Mesothelial cell of epicardium (in vitro differentiated cells): Measurements from ENCODE around the gene FUT8. TPM values are rescaled to one million over a fixed set of nuclear protein-coding genes. Genes with fewer than 3 reads are reported as not detected.

Source experiments
- DNase-seq, 2 experiments: peaks; one replicate each; pipeline ENCODE4 v3.0.0; 2021; ENCODE audit warnings: low spot score in 2 of 2; ENCODE audit not compliant: unreplicated experiment in 2 of 2
- H3K27ac Mint-ChIP-seq: 2 replicates; pipeline ENCODE4 v1.8.0; 2021; ENCODE audit warnings: mixed read lengths
- H3K27me3 Mint-ChIP-seq: 2 replicates; pipeline ENCODE4 v1.8.0; 2021; ENCODE audit warnings: low read depth, mixed read lengths
- H3K36me3 Mint-ChIP-seq: 2 replicates; pipeline ENCODE4 v1.8.0; 2021; ENCODE audit warnings: mixed read lengths
- H3K4me1 Mint-ChIP-seq: 2 replicates; pipeline ENCODE4 v1.8.0; 2021; ENCODE audit warnings: mixed read lengths
- H3K4me3 Mint-ChIP-seq: 2 replicates; pipeline ENCODE4 v1.8.0; 2021; ENCODE audit warnings: mild to moderate bottlenecking, moderate library complexity, mixed read lengths
- H3K9me3 Mint-ChIP-seq: 2 replicates; pipeline ENCODE4 v1.8.0; 2021; ENCODE audit warnings: mixed read lengths
- total RNA-seq: library from RNA; stranded (reverse); gene quantifications from 3 replicates; pipeline ENCODE4 v1.2.1, GENCODE V29; 2021
- TF ChIP-seq, protein P1 (sequence below): fragments of 200-600 bp; sonication (generic); IDR thresholded peaks from one replicate; pipeline ENCODE4 v1.5.0; 2021; ENCODE audit warnings: antibody characterized with exemption; ENCODE audit not compliant: unreplicated experiment

The FUT8 gene
- total RNA-seq, 1 donor from 2014 or later = 49.4 TPM

DNA sequence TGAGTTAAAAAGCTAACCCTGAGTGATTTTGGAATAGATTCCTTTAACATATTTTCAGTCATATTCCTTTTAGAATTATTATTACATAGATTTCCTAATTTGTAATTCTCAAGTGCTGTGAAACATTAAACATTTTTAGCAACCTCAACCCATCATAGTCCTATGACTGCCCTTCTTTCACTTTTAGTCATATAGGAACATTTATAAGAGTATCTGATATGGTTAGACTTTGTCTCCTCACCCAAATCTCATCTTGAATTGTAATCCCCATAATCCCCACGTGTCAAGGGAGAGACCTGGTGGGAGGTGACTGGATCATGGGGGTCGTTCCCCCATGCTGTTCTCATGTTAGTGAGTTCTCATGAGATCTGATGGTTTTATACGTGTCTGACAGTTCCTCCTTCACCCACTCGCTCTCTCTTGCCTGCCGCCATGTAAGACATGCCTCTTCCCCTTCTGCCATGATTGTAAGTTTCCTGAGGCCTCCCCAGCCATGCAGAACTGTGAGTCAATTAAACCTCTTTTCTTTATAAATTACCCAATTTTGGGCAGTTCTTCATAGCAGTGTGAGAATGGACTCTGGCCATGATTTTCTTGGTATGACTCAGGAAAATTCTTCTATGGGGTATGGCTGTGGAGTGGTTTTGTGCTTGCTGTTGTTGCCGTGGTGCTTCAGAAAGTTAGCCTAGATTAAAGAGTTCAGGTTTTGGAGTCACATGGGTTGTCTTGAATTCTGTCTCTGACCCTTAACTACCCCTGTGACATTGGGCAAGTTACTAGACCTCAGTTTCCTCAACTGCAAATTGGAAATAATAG is 83.9 kb downstream of the FUT8 start:
- Mint-ChIP-seq H3K27me3 (no peaks in the 10 kb centered on the region), H3K9me3 (peaks cover 11% of the 10 kb centered on the region), H3K36me3 (peaks cover 8% of the 10 kb centered on the region), H3K4me3 (no peak overlapping the region), H3K27ac (no peak overlapping the region), H3K4me1 (peaks cover 8% of the 10 kb centered on the region)
- no peak for DNase-seq
- TF ChIP-seq, protein P1, sequence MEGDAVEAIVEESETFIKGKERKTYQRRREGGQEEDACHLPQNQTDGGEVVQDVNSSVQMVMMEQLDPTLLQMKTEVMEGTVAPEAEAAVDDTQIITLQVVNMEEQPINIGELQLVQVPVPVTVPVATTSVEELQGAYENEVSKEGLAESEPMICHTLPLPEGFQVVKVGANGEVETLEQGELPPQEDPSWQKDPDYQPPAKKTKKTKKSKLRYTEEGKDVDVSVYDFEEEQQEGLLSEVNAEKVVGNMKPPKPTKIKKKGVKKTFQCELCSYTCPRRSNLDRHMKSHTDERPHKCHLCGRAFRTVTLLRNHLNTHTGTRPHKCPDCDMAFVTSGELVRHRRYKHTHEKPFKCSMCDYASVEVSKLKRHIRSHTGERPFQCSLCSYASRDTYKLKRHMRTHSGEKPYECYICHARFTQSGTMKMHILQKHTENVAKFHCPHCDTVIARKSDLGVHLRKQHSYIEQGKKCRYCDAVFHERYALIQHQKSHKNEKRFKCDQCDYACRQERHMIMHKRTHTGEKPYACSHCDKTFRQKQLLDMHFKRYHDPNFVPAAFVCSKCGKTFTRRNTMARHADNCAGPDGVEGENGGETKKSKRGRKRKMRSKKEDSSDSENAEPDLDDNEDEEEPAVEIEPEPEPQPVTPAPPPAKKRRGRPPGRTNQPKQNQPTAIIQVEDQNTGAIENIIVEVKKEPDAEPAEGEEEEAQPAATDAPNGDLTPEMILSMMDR = no peak

DNA sequence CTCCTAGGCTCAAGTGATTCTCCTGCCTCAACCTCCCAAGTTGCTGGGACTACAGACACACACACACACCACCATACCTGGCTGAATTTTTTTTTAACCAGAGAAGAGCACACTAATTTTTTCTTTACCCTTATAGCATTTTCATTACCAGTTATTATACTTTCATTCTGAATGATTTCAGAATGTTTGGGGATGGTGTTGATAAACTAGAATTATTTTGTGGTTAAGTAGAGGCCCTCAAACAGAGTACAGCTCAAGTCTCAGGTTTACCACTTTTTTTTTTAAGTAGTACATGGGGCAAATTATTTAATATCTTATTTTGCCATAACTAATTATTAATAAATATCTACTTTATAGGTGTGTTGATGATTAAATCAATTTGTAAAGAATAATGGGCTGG is 86.6 kb downstream of the FUT8 start:
- DNase-seq = no peak
- peaks cover 11% of the 10 kb centered on the region for H3K9me3 Mint-ChIP-seq
- no peaks in the 10 kb centered on the region for H3K27me3 Mint-ChIP-seq
- H3K27ac Mint-ChIP-seq = no peak overlapping the region
- TF ChIP-seq, protein P1 = no peak
- peaks cover 8% of the 10 kb centered on the region for H3K36me3 Mint-ChIP-seq
- no peak overlapping the region for H3K4me3 Mint-ChIP-seq
- peaks cover 21% of the 10 kb centered on the region for H3K4me1 Mint-ChIP-seq

DNA sequence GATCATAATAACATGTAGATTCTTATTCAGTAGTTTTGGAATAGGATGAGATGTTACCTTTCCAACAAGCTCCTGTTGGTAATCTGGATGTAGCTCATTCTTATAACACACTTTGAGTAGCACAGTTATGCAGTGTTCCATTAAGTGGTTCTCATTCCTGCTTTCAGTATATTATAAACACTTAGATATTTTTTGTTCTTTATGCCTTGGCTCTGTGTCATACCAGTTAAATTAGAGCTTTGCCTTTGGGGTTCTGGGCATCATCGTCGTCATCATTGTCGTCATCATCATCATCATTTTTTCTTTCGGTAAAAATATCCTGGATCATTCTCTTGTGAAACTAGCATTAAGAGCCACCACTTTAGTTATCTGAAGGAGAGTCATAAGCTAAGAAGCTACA is 87.5 kb downstream of the FUT8 start:
- DNase-seq = no peak
- H3K27me3 Mint-ChIP-seq = no peaks in the 10 kb centered on the region
- peaks cover 11% of the 10 kb centered on the region for H3K9me3 Mint-ChIP-seq
- peaks cover 8% of the 10 kb centered on the region for H3K36me3 Mint-ChIP-seq
- H3K4me1 Mint-ChIP-seq = peaks cover 23% of the 10 kb centered on the region
- no peak overlapping the region for H3K4me3 Mint-ChIP-seq
- no peak overlapping the region for H3K27ac Mint-ChIP-seq
- TF ChIP-seq, protein P1 = no peak

- Mint-ChIP-seq H3K27me3 (no peaks in the 10 kb centered on the region), H3K4me1 (peaks cover 23% of the 10 kb centered on the region), H3K4me3 (no peak overlapping the region), H3K27ac (no peak overlapping the region), H3K36me3 (peaks cover 4% of the 10 kb centered on the region), H3K9me3 (peaks cover 5% of the 10 kb centered on the region)
- DNase-seq = no peak
- TF ChIP-seq, protein P1 = no peak
Observed at GRCh38 chr14:65501328-65501727, 88.8 kb downstream of the FUT8 start.

- Mint-ChIP-seq H3K9me3 (peaks cover 7% of the 10 kb centered on the region), H3K4me1 (peaks cover 23% of the 10 kb centered on the region), H3K27me3 (no peaks in the 10 kb centered on the region), H3K27ac (no peak overlapping the region), H3K4me3 (no peak overlapping the region), H3K36me3 (peaks cover 7% of the 10 kb centered on the region)
- DNase-seq = no peak
- TF ChIP-seq, protein P1 = no peak
Observed at GRCh38 chr14:65502676-65503124, 90.2 kb downstream of the FUT8 start.
